Adrenal gland (tissue), 12 donors: ENCODE data around the gene CRYBB1. TPM values are rescaled to one million over a fixed set of nuclear protein-coding genes. Genes with fewer than 3 reads are reported as not detected.

Source experiments
- DNase-seq, 7 donors: peaks; one replicate each; pipeline ENCODE4 v3.0.0-alpha.2; 2019 to 2020
- H3K27ac ChIP-seq, 5 donors: fragments of 200-600 bp; sonication (generic) in 4 of 5; 1 replicate in 3 of 5; 2 replicates in 2 of 5; pipeline versions ENCODE4 v1.5.1 to v1.8.0; 2016 to 2020; ENCODE audit warnings: mild to moderate bottlenecking in 1 of 5
- H3K27me3 ChIP-seq: fragments of 200-600 bp; 2 replicates; pipeline ENCODE4 v1.8.0; 2021
- H3K36me3 ChIP-seq, 2 donors: fragments of 200-600 bp; replicated peaks in 1 of 2; 1 replicate in 1 of 2; 2 replicates in 1 of 2; pipeline versions ENCODE4 v1.5.1 to v1.8.0; 2018 to 2022
- H3K4me1 ChIP-seq, 2 donors: fragments of 200-600 bp; replicated peaks in 1 of 2; 1 replicate in 1 of 2; 2 replicates in 1 of 2; pipeline versions ENCODE4 v1.5.1 to v1.8.0; 2018 to 2021
- H3K4me3 ChIP-seq, 4 donors: fragments of 200-600 bp; sonication (generic) in 3 of 4; one replicate each; pipeline ENCODE4 v1.5.1; 2016 to 2018
- H3K9me3 ChIP-seq, 3 donors: fragments of 200-600 bp; sonication (generic) in 1 of 3; replicated peaks in 1 of 3; 1 replicate in 2 of 3; 2 replicates in 1 of 3; pipeline versions ENCODE4 v1.5.1 to v1.8.0; 2016 to 2021
- POLR2A ChIP-seq, 2 donors: fragments of 450-650 bp; IDR thresholded peaks; one replicate each; pipeline ENCODE4 v1.6.1; 2017; ENCODE audit warnings: antibody characterized with exemption in 2 of 2, mild to moderate bottlenecking in 2 of 2, moderate library complexity in 1 of 2
- WGBS, 4 donors: extraction: QIAGEN DNeasy Blood & Tissue Kit in 2 of 4; methylation state at CpG; one replicate each; pipeline versions ENCODE4 v1.1.5 to v1.1.7; 2013 to 2017; 5-methylcytosine and 5-hydroxymethylcytosine counted together
- intact Hi-C, 2 donors: fragments of 100-400 bp; cut with DNase I; formaldehyde crosslinking; loops; one replicate each; pipeline versions ENCODE4 v1.14.1 to v1.15.0; 2022 to 2023
- polyA plus RNA-seq, 3 donors: library from polyadenylated mRNA; stranded (reverse); fragments of 200-250 nt in 2 of 3; fragments of 350-450 nt in 1 of 3; fragmentation: Illumina TruSeq in 1 of 3; extraction: RNeasy Lipid Tissue Mini Kit (QIAGEN cat#74804) in 1 of 3; gene quantifications; one replicate each; pipeline ENCODE4 v1.2.3, GENCODE V29; 2013 to 2014
- total RNA-seq, 9 donors: library from RNA; depleted of rRNA in 4 of 9; stranded (reverse); fragments of >200 nt in 4 of 9; fragments of 120-200 nt in 1 of 9; fragmentation: NEBNext Ultra II Directional in 1 of 9; extraction: Animal tissue kit (Norgen Biotek cat#: 25700) in 1 of 9; gene quantifications; one replicate each; pipeline versions ENCODE4 v1.1.0 to v1.2.4, GENCODE V29; 2013 to 2023
- TF ChIP-seq, protein P1 (sequence below), 6 experiments: fragments of 450-650 bp in 4 of 6; fragments of 200-600 bp in 2 of 6; sonication (generic) in 1 of 6; IDR thresholded peaks; 1 replicate in 5 of 6; 2 replicates in 1 of 6; pipeline versions ENCODE4 v1.5.1 to v1.8.0; 2016 to 2021; ENCODE audit warnings: antibody characterized with exemption in 6 of 6, mild to moderate bottlenecking in 2 of 6, moderate library complexity in 1 of 6
- donor health status: healthy with polysubstance abuse.
- donor health status: Bipolar disorder and iron deficiency.
- donor health status: DM: yes; HTN: yes; CAD: no.
- donor health status: DM: no; HTN: no; CAD: no.
- donor health status: DM: no; HTN: no; CAD: no.
- donor health status: DM: yes; HTN: yes; CAD: no.

CRYBB1 gene
- total and polyA plus RNA-seq, 12 donors: 0.39 to 2.6 (median 1.6) TPM

DNA sequence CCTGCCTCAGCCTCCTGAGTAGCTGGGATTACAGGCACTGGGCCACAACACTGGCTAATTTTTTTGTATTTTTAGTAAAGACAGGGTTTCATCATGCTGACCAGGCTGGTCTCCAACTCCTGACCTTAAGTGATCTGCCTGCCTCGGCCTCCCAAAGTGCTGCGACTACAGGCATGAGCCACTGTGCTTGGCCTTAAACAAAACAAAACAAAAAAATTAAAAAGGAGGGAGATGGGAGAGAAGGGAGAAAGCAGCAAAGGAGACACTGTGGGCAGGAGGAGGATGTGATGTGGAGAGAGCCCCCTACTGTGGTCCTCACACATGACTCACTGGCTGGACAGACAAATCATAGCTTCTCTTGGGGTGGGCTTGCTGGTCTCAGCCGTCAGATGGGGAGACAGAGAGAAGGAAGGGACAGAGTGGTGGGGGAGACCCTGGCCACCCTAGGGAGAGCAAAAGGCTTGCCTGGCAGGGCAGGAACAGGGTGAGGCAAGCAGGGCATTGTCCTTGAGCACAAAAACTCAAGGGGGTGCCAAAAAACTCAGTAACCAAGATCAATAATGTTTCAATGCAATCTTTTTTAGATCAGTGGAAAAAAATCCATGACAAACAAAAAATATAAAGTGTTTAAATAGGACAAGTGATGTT lies 59.5 kb downstream of the CRYBB1 start:
- H3K4me3 ChIP-seq: no peak overlapping the region
- TF ChIP-seq, protein P1, sequence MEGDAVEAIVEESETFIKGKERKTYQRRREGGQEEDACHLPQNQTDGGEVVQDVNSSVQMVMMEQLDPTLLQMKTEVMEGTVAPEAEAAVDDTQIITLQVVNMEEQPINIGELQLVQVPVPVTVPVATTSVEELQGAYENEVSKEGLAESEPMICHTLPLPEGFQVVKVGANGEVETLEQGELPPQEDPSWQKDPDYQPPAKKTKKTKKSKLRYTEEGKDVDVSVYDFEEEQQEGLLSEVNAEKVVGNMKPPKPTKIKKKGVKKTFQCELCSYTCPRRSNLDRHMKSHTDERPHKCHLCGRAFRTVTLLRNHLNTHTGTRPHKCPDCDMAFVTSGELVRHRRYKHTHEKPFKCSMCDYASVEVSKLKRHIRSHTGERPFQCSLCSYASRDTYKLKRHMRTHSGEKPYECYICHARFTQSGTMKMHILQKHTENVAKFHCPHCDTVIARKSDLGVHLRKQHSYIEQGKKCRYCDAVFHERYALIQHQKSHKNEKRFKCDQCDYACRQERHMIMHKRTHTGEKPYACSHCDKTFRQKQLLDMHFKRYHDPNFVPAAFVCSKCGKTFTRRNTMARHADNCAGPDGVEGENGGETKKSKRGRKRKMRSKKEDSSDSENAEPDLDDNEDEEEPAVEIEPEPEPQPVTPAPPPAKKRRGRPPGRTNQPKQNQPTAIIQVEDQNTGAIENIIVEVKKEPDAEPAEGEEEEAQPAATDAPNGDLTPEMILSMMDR (IDR thresholded peaks at IDR 0.05): no peak
- peak in 1 of 2 donors; percentile 10 for TF ChIP-seq POLR2A (IDR thresholded peaks at IDR 0.05)
- peak overlapping the region; percentile 53 to 82 (median 78) for H3K27ac ChIP-seq
- intact Hi-C loops: no loop called here
- H3K36me3 ChIP-seq: no peaks in the 10 kb centered on the region
- peak in 5 of 7 donors; percentile 36 to 66 (median 63) for DNase-seq
- no peaks in the 10 kb centered on the region for H3K27me3 ChIP-seq
- H3K4me1 ChIP-seq: peaks cover 37 to 47% of the 10 kb centered on the region in 2 donors
- H3K9me3 ChIP-seq: no peaks in the 10 kb centered on the region
- 30 to 50% (median 38%) methylated on average over 3 of the region's 3 CpGs for WGBS, 4 donors

DNA sequence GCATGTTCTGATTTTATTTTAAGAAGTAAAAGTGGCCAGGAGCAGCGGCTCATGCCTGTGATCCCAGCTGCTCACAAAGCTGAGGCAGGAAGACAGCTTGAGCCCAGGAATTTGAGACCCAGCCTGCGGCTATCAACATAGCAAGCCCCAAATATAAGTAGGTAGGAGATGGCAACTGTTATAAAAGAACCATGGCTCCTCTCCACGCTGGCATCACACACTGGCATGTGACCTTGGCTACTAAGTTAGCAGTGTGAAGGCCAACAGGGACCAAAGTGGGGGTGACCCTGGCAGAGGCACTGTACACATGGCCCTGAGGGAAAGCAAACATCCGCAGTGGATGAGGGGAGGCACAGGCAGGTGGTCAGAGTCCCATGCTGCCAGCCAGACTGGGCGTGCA lies 60.9 kb downstream of the CRYBB1 start:
- Histone ChIP-seq H3K4me3 (no peak overlapping the region), H3K27ac (peak overlapping the region in 3 of 5 donors; percentile 30 to 71 (median 41)), H3K4me1 (peaks cover 32 to 49% of the 10 kb centered on the region in 2 donors), H3K36me3 (no peaks in the 10 kb centered on the region), H3K27me3 (no peaks in the 10 kb centered on the region), H3K9me3 (no peaks in the 10 kb centered on the region)
- no peak for TF ChIP-seq POLR2A (IDR thresholded peaks at IDR 0.05)
- TF ChIP-seq, protein P1 (IDR thresholded peaks at IDR 0.05): no peak
- WGBS, 4 donors: 52 to 73% (median 57%) methylated on average over 5 of the region's 5 CpGs
- peak in 6 of 7 donors; percentile 46 to 68 (median 61) for DNase-seq
- intact Hi-C loops: no loop called here

DNA sequence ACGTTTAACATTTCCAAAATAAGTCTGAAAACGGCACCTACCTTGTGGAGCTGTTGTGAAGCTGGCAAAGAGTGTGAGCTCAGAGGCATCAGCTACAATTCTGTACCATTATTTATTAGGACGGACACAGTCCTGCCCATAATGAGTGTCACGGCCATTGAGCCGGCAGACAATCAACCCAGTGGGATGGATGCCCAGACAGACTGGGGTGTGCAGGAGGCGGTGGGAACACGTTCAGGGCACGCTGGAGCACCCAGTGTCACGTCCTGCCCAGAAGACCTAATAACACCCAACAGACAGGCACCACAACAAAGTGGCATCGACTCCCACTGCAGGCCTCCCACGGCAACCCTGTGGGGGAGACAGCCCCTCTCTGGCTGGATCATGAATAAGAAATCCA lies 62.3 kb downstream of the CRYBB1 start:
- intact Hi-C loops: no loop called here
- H3K27ac ChIP-seq: peak overlapping the region in 2 of 5 donors; percentile 10 to 34

DNA sequence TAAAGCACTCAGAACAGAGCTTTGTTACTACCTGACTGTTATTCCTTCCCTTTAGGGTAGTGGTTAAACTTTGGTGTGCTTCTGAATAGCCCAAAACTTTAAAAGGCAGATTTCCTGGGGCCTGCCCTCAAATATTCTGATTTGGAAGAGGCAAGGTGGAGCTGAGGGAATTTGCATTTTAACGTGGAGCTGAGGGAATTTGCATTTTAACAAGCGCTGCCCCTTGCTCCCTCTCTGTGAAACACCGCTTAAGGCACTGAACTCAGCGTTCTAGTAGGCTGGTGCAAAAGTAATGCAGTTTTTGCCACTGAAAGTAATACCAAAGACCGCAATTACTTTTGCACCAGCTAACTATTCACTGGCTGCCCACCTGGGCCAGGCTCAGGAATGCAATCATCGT lies 62.9 kb downstream of the CRYBB1 start:
- H3K9me3 ChIP-seq: no peaks in the 10 kb centered on the region
- 71 to 82% (median 75%) methylated on average over 5 to 6 of the region's 6 CpGs for WGBS, 4 donors
- TF ChIP-seq POLR2A (IDR thresholded peaks at IDR 0.05): no peak
- TF ChIP-seq, protein P1 (IDR thresholded peaks at IDR 0.05): no peak
- no peaks in the 10 kb centered on the region for H3K36me3 ChIP-seq
- H3K4me1 ChIP-seq: peaks cover 43 to 59% of the 10 kb centered on the region in 2 donors
- no peaks in the 10 kb centered on the region for H3K27me3 ChIP-seq
- DNase-seq: no peak
- intact Hi-C loops: no loop called here
- H3K27ac ChIP-seq: peak overlapping the region in 2 of 5 donors; percentile 10 to 34
- H3K4me3 ChIP-seq: no peak overlapping the region

More for the DNA sequence above, 62.3 kb downstream of the CRYBB1 start:
- no peaks in the 10 kb centered on the region for H3K9me3 ChIP-seq
- no peaks in the 10 kb centered on the region for H3K27me3 ChIP-seq
- no peak overlapping the region for H3K4me3 ChIP-seq
- TF ChIP-seq, protein P1 (IDR thresholded peaks at IDR 0.05): no peak
- no peak for TF ChIP-seq POLR2A (IDR thresholded peaks at IDR 0.05)
- peaks cover 38 to 58% of the 10 kb centered on the region in 2 donors for H3K4me1 ChIP-seq
- H3K36me3 ChIP-seq: no peaks in the 10 kb centered on the region
- peak in 5 of 7 donors; percentile 37 to 59 (median 45) for DNase-seq
- WGBS, 4 donors: 46 to 60% (median 57%) methylated on average over 5 to 11 of the region's 11 CpGs
